Trophoblast cell (in vitro differentiated cells and primary cell): Measurements from ENCODE around the gene MCF2L2.
A peak's percentile ranks its signal among the peaks of the same experiment; 100 is the strongest.

ENCODE experiments used
- DNase-seq, 2 donors: peaks; one replicate each; pipeline ENCODE4 v3.0.0-alpha.2; 2016
- H2AFZ ChIP-seq: 2 replicates; pipeline ENCODE4 v1.6.1; 2013; ENCODE audit warnings: low read length, moderate library complexity, mild to moderate bottlenecking; ENCODE audit not compliant: insufficient read depth, poor library complexity
- H2AK5ac ChIP-seq: 2 replicates; pipeline ENCODE4 v1.6.1; 2013; ENCODE audit warnings: mild to moderate bottlenecking, low read length
- H2BK120ac ChIP-seq: 2 replicates; pipeline ENCODE4 v1.6.1; 2013; ENCODE audit warnings: low read length, mild to moderate bottlenecking, moderate library complexity; ENCODE audit not compliant: insufficient read depth, poor library complexity
- H2BK12ac ChIP-seq: 2 replicates; pipeline ENCODE4 v1.6.1; 2013; ENCODE audit warnings: mild to moderate bottlenecking, low read length, moderate library complexity
- H2BK5ac ChIP-seq: 2 replicates; pipeline ENCODE4 v1.6.1; 2013; ENCODE audit warnings: low read length, low read depth, moderate library complexity, mild to moderate bottlenecking; ENCODE audit not compliant: poor library complexity
- H3K14ac ChIP-seq: 2 replicates; pipeline ENCODE4 v1.6.1; 2013; ENCODE audit warnings: mild to moderate bottlenecking, low read length
- H3K18ac ChIP-seq: 2 replicates; pipeline ENCODE4 v1.6.1; 2013; ENCODE audit warnings: mild to moderate bottlenecking, low read length
- H3K23ac ChIP-seq: 2 replicates; pipeline ENCODE4 v1.6.1; 2013; ENCODE audit warnings: low read length
- H3K27ac ChIP-seq: 2 replicates; pipeline ENCODE4 v1.5.1; 2013; ENCODE audit warnings: low read depth, mild to moderate bottlenecking, inconsistent platforms, low read length, moderate library complexity
- H3K27me3 ChIP-seq: 2 replicates; pipeline ENCODE4 v1.6.1; 2013; ENCODE audit warnings: inconsistent platforms, mild to moderate bottlenecking, low read length, moderate library complexity; ENCODE audit not compliant: insufficient read depth
- H3K36me3 ChIP-seq, 2 experiments: 1 replicate in 1 of 2; 2 replicates in 1 of 2; pipeline ENCODE4 v1.6.1; 2013; ENCODE audit warnings: low read length in 2 of 2, mild to moderate bottlenecking in 2 of 2, moderate library complexity in 1 of 2; ENCODE audit not compliant: insufficient read depth in 2 of 2, control insufficient read depth in 1 of 2
- H3K4ac ChIP-seq: 2 replicates; pipeline ENCODE4 v1.6.1; 2013; ENCODE audit warnings: low read depth, mild to moderate bottlenecking, low read length, moderate library complexity
- H3K4me1 ChIP-seq, 2 experiments: 1 replicate in 1 of 2; 2 replicates in 1 of 2; pipeline ENCODE4 v1.6.1; 2013; ENCODE audit warnings: low read length in 2 of 2, mild to moderate bottlenecking in 2 of 2, moderate library complexity in 1 of 2; ENCODE audit not compliant: insufficient read depth in 2 of 2, control insufficient read depth in 1 of 2
- H3K4me2 ChIP-seq: 2 replicates; pipeline ENCODE4 v1.6.1; 2013; ENCODE audit warnings: inconsistent platforms, mild to moderate bottlenecking, low read length, moderate library complexity
- H3K4me3 ChIP-seq: 2 replicates; pipeline ENCODE4 v1.5.1; 2013; ENCODE audit warnings: mild to moderate bottlenecking, low read depth, low read length, inconsistent platforms
- H3K79me1 ChIP-seq: one replicate; pipeline ENCODE4 v1.6.1; 2013; ENCODE audit warnings: low read length
- H3K79me2 ChIP-seq: 2 replicates; pipeline ENCODE4 v1.6.1; 2013; ENCODE audit warnings: low read length, mild to moderate bottlenecking; ENCODE audit not compliant: control insufficient read depth, insufficient read depth, poor library complexity
- H3K9ac ChIP-seq: 2 replicates; pipeline ENCODE4 v1.6.1; 2013; ENCODE audit warnings: mild to moderate bottlenecking, low read length
- H3K9me3 ChIP-seq: 2 replicates; pipeline ENCODE4 v1.6.1; 2013; ENCODE audit warnings: low read depth, mild to moderate bottlenecking, control low read depth, inconsistent platforms, low read length; ENCODE audit not compliant: insufficient read depth
- H4K12ac ChIP-seq: 2 replicates; pipeline ENCODE4 v1.6.1; 2013; ENCODE audit warnings: low read depth, mild to moderate bottlenecking, low read length, moderate library complexity
- H4K8ac ChIP-seq: 2 replicates; pipeline ENCODE4 v1.6.1; 2013; ENCODE audit warnings: low read depth, mild to moderate bottlenecking, low read length, moderate library complexity
- H4K91ac ChIP-seq: one replicate; pipeline ENCODE4 v1.6.1; 2013; ENCODE audit warnings: low read depth, mild to moderate bottlenecking, low read length, moderate library complexity
- WGBS: extraction: QIAGEN DNeasy Blood & Tissue Kit; methylation state at CpG from one replicate; pipeline ENCODE4 v1.1.7; 2013; ENCODE audit warnings: missing lambda C conversion rate; ENCODE audit not compliant: insufficient read length, insufficient coverage; ENCODE audit errors: extremely low coverage; 5-methylcytosine and 5-hydroxymethylcytosine counted together

MCF2L2 gene

GRCh38 chr3:183278479-183279088, 149.8 kb downstream of the MCF2L2 start:
- DNase-seq = no peak
- Histone ChIP-seq H3K9me3 (no peaks in the 10 kb centered on the region), H4K12ac (no peak overlapping the region), H3K27me3 (no peaks in the 10 kb centered on the region), H3K23ac (no peak overlapping the region), H3K18ac (no peak overlapping the region), H2BK120ac (no peak overlapping the region), H3K27ac (no peak overlapping the region), H3K4me1 (peaks cover 0 to 4% of the 10 kb centered on the region in 2 experiments), H3K36me3 (no peaks in the 10 kb centered on the region), H3K14ac (no peak overlapping the region), H3K79me1 (no peaks in the 10 kb centered on the region), H3K79me2 (no peaks in the 10 kb centered on the region), H2BK5ac (no peak overlapping the region), H4K91ac (no peak overlapping the region), H3K4me2 (no peak overlapping the region), H3K4me3 (no peak overlapping the region), H2AFZ (no peak overlapping the region), H4K8ac (no peak overlapping the region), H3K9ac (no peak overlapping the region), H3K4ac (no peak overlapping the region), H2AK5ac (no peak overlapping the region), H2BK12ac (no peak overlapping the region)
- no CpG with 5 or more reads among the region's 4 CpGs for WGBS

- Histone ChIP-seq H4K91ac (no peak overlapping the region), H2AFZ (no peak overlapping the region), H4K12ac (no peak overlapping the region), H4K8ac (no peak overlapping the region), H3K27me3 (no peaks in the 10 kb centered on the region), H2BK120ac (no peak overlapping the region), H3K27ac (no peak overlapping the region), H3K4me2 (no peak overlapping the region), H3K79me2 (no peaks in the 10 kb centered on the region), H3K18ac (no peak overlapping the region), H3K9ac (no peak overlapping the region), H2BK5ac (no peak overlapping the region), H3K4ac (no peak overlapping the region), H2AK5ac (no peak overlapping the region), H3K4me1 (peaks cover 0 to 4% of the 10 kb centered on the region in 2 experiments), H3K14ac (no peak overlapping the region), H3K36me3 (no peaks in the 10 kb centered on the region), H3K79me1 (no peaks in the 10 kb centered on the region), H3K23ac (no peak overlapping the region), H2BK12ac (no peak overlapping the region), H3K9me3 (no peaks in the 10 kb centered on the region), H3K4me3 (no peak overlapping the region)
- no peak for DNase-seq
- no CpG with 5 or more reads among the region's 5 CpGs for WGBS
Observed at GRCh38 chr3:183277260-183277659, 151.2 kb downstream of the MCF2L2 start.

GRCh38 chr3:183275937-183276336, 152.5 kb downstream of the MCF2L2 start:
- no peak overlapping the region for H4K8ac ChIP-seq
- no peak overlapping the region for H3K4me2 ChIP-seq
- WGBS = no CpG with 5 or more reads among the region's 3 CpGs
- no peaks in the 10 kb centered on the region for H3K9me3 ChIP-seq
- no peak overlapping the region for H3K4ac ChIP-seq
- no peak overlapping the region for H2BK5ac ChIP-seq
- H3K79me1 ChIP-seq = no peaks in the 10 kb centered on the region
- no peak overlapping the region for H2BK120ac ChIP-seq
- H3K9ac ChIP-seq = no peak overlapping the region
- H2AFZ ChIP-seq = no peak overlapping the region
- no peak overlapping the region for H3K4me3 ChIP-seq
- H3K23ac ChIP-seq = no peak overlapping the region
- H3K79me2 ChIP-seq = no peaks in the 10 kb centered on the region
- H2BK12ac ChIP-seq = no peak overlapping the region
- H3K18ac ChIP-seq = no peak overlapping the region
- no peak overlapping the region for H3K27ac ChIP-seq
- no peaks in the 10 kb centered on the region for H3K36me3 ChIP-seq
- H4K12ac ChIP-seq = no peak overlapping the region
- no peaks in the 10 kb centered on the region for H3K4me1 ChIP-seq
- H3K27me3 ChIP-seq = no peaks in the 10 kb centered on the region
- DNase-seq = no peak
- H2AK5ac ChIP-seq = no peak overlapping the region
- H3K14ac ChIP-seq = no peak overlapping the region
- no peak overlapping the region for H4K91ac ChIP-seq

GRCh38 chr3:183275418-183275817, 153.0 kb downstream of the MCF2L2 start:
- Histone ChIP-seq H2BK5ac (no peak overlapping the region), H3K79me2 (no peaks in the 10 kb centered on the region), H4K12ac (no peak overlapping the region), H3K18ac (no peak overlapping the region), H3K27ac (no peak overlapping the region), H2BK12ac (no peak overlapping the region), H4K91ac (no peak overlapping the region), H3K14ac (no peak overlapping the region), H3K23ac (no peak overlapping the region), H3K9ac (no peak overlapping the region), H2AK5ac (no peak overlapping the region), H2AFZ (no peak overlapping the region), H3K4me2 (no peak overlapping the region), H3K4me1 (no peaks in the 10 kb centered on the region), H2BK120ac (no peak overlapping the region), H4K8ac (no peak overlapping the region), H3K4me3 (no peak overlapping the region), H3K27me3 (no peaks in the 10 kb centered on the region), H3K4ac (no peak overlapping the region), H3K9me3 (no peaks in the 10 kb centered on the region), H3K36me3 (peaks cover 0 to 1% of the 10 kb centered on the region in 2 experiments), H3K79me1 (no peaks in the 10 kb centered on the region)
- DNase-seq = peak in 1 of 2 donors; percentile 42
- WGBS = no CpG with 5 or more reads among the region's 2 CpGs
